Measurements from ENCODE around the gene COPS9. TPM values are rescaled to one million over a fixed set of nuclear protein-coding genes. Genes with fewer than 3 reads are reported as not detected.

Gene COPS9
- total RNA-seq, 3 donors from 2014 or later, result 174 to 267 (median 250) TPM

DNA sequence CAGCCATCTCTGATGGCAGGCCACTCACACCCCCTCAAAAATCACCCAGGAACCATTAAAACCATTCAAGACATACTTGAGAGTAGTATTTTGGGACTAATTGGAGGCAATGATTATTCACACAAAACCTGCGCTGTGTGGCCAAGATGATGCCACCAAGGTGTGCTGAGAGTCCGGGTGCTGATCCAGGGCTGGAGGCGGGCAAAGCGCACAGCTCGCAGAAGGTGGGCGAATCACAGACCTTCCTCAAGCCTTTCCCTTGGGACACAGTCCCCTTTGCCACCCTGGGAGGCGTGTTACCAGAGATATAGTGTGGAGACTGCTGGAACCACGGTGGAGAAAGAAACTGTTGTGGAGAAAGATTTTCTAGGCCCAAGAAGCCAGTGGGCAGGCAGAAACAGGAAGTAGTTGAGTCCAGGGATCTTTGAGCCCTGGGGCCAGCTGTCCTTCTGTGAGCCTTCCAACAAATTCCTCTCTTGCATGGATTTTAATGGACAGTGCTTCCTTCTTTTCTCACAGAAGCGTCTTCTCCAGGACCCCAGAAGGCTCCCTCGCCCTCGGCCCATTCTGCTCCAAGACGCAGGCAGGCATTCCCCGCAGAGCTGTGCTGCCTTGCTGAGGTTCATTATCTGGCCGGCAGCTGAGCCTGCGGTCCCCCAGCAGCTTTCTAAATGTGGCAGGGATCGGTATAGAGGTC lies 8.0 kb downstream of the COPS9 start:
- no peaks in the 10 kb centered on the region for H3K36me3 ChIP-seq
- no peak overlapping the region for H3K4me3 ChIP-seq
- peak overlapping the region; percentile 35 to 48 for H3K27ac ChIP-seq
- TF ChIP-seq, protein P1, sequence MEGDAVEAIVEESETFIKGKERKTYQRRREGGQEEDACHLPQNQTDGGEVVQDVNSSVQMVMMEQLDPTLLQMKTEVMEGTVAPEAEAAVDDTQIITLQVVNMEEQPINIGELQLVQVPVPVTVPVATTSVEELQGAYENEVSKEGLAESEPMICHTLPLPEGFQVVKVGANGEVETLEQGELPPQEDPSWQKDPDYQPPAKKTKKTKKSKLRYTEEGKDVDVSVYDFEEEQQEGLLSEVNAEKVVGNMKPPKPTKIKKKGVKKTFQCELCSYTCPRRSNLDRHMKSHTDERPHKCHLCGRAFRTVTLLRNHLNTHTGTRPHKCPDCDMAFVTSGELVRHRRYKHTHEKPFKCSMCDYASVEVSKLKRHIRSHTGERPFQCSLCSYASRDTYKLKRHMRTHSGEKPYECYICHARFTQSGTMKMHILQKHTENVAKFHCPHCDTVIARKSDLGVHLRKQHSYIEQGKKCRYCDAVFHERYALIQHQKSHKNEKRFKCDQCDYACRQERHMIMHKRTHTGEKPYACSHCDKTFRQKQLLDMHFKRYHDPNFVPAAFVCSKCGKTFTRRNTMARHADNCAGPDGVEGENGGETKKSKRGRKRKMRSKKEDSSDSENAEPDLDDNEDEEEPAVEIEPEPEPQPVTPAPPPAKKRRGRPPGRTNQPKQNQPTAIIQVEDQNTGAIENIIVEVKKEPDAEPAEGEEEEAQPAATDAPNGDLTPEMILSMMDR (IDR thresholded peaks at IDR 0.05), result no peak
- no peak for TF ChIP-seq POLR2A (IDR thresholded peaks at IDR 0.05)
- no peak for TF ChIP-seq POLR2AphosphoS5 (IDR thresholded peaks at IDR 0.05)
- intact Hi-C loops (cut with DNase I; ENCODE audit: low total_unique reads), result no loop called here
- peak in 1 of 2 donors; percentile 30 for DNase-seq (ENCODE audit: low spot score in 2 of 2)
- no peaks in the 10 kb centered on the region for H3K27me3 ChIP-seq
- H3K9me3 ChIP-seq, result no peaks in the 10 kb centered on the region
- H3K4me1 ChIP-seq, result no peaks in the 10 kb centered on the region

DNA sequence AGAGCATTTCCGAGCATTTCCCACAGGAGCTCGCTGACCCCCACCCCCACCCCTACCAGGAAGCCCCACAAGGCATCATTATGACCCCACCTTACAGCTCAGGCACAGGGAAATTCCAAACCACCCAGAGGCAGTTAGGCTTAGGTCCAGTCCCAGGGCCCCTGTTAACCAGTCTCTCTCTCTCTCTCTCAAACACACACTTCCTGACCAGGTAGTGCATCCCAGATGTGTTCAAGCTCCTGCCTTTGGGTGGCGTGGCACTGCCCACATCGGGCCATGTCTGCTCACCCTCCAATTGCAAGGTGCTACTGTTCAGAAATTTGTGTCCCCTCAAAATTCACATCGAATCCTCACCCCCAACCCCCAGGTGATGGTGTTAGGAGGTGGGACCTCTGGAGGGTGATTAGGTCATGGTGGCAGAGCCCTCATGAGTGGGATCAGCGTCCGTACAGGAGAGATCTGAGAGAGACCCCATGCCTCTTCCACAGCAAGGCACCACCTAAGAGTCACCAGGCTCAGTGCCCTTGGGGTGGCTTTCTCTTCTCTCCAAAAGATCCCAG lies 8.8 kb downstream of the COPS9 start:
- intact Hi-C loops (cut with DNase I; ENCODE audit: low total_unique reads), result no loop called here

DNA sequence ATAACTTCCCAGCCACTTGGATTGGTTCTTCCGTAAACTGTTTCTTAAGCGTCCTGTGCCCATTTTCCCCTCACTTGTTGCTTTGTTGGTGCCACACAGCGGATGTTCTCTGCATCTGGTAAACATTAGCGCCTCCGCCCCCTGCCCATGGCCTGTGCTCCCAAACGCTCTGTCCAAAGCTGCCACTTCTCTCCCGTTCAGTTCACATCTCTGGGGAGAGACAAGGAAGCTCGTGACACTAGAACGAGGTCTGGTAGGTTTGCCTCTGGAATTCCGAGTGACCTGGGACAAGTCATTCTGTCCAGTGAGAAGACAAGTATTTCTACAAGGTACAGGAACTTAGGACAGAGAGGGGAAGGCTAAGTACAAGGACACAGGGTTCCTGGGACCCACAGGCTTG lies 9.4 kb downstream of the COPS9 start:
- no peak overlapping the region for H3K4me3 ChIP-seq
- no peak overlapping the region for H3K27ac ChIP-seq
- intact Hi-C loops (cut with DNase I; ENCODE audit: low total_unique reads), result no loop called here
- no peak for DNase-seq (ENCODE audit: low spot score in 2 of 2)
- no peak for TF ChIP-seq POLR2AphosphoS5 (IDR thresholded peaks at IDR 0.05)
- no peak for TF ChIP-seq POLR2A (IDR thresholded peaks at IDR 0.05)
- TF ChIP-seq, protein P1 (IDR thresholded peaks at IDR 0.05), result no peak
- no peaks in the 10 kb centered on the region for H3K36me3 ChIP-seq
- no peaks in the 10 kb centered on the region for H3K4me1 ChIP-seq
- H3K9me3 ChIP-seq, result no peaks in the 10 kb centered on the region
- H3K27me3 ChIP-seq, result no peaks in the 10 kb centered on the region

More for the DNA sequence above, 8.8 kb downstream of the COPS9 start:
- Histone ChIP-seq H3K36me3 (no peaks in the 10 kb centered on the region), H3K9me3 (no peaks in the 10 kb centered on the region), H3K4me1 (no peaks in the 10 kb centered on the region), H3K4me3 (no peak overlapping the region), H3K27me3 (no peaks in the 10 kb centered on the region), H3K27ac (no peak overlapping the region)
- DNase-seq (ENCODE audit: low spot score in 2 of 2), result no peak
- TF ChIP-seq, protein P1 (IDR thresholded peaks at IDR 0.05), result no peak
- TF ChIP-seq POLR2AphosphoS5 (IDR thresholded peaks at IDR 0.05) (no peak), POLR2A (IDR thresholded peaks at IDR 0.05) (no peak)

DNA sequence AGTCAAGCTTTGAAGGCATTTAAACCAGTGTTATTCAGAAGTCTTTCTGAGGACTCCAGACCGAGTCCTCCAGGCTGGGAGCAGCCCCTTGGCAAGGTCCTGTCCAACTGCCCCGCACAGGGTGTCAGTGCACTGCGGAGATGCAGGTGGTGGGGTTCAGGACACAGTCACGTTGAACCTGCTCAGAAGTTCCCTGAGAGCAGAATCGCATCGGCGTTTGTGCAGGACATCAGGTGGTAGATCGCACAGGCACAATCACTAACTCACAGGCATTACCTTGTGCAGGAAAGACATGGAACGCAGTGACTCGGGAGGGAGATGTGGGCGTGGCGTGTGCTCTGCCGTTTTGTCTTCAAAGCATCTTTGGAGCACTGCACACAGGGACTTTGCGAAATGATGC lies 10.4 kb downstream of the COPS9 start:
- peak in 1 of 2 donors; percentile 30 for DNase-seq (ENCODE audit: low spot score in 2 of 2)
- Histone ChIP-seq H3K4me3 (no peak overlapping the region), H3K27ac (no peak overlapping the region), H3K27me3 (no peaks in the 10 kb centered on the region), H3K9me3 (no peaks in the 10 kb centered on the region), H3K4me1 (no peaks in the 10 kb centered on the region), H3K36me3 (no peaks in the 10 kb centered on the region)
- intact Hi-C loops (cut with DNase I; ENCODE audit: low total_unique reads), result no loop called here
- TF ChIP-seq POLR2AphosphoS5 (IDR thresholded peaks at IDR 0.05) (no peak), POLR2A (IDR thresholded peaks at IDR 0.05) (no peak)
- TF ChIP-seq, protein P1 (IDR thresholded peaks at IDR 0.05), result no peak

GRCh38 chr2:240124651-240125030 lies 11.5 kb downstream of the COPS9 start:
- peak in 1 of 2 donors; percentile 31 for DNase-seq (ENCODE audit: low spot score in 2 of 2)
- H3K27me3 ChIP-seq, result no peaks in the 10 kb centered on the region

More at GRCh38 chr2:240124651-240125030, 11.5 kb downstream of the COPS9 start:
- Histone ChIP-seq H3K27ac (no peak overlapping the region), H3K9me3 (no peaks in the 10 kb centered on the region), H3K4me3 (no peak overlapping the region), H3K36me3 (no peaks in the 10 kb centered on the region), H3K4me1 (no peaks in the 10 kb centered on the region)
- TF ChIP-seq, protein P1 (IDR thresholded peaks at IDR 0.05), result no peak
- no peak for TF ChIP-seq POLR2AphosphoS5 (IDR thresholded peaks at IDR 0.05)
- no peak for TF ChIP-seq POLR2A (IDR thresholded peaks at IDR 0.05)
- intact Hi-C loops (cut with DNase I; ENCODE audit: low total_unique reads), result no loop called here
